GM08714 (cell line): Measurements from ENCODE around the gene TMC7.

Experiments used
- H3K4me3 ChIP-seq: fragments of 200-500 bp; sonication (Bioruptor generic); 2 replicates; pipeline ENCODE4 v1.5.1; 2014; ENCODE audit warnings: mild to moderate bottlenecking, low read length, inconsistent platforms
- ZNF274 ChIP-seq: IDR thresholded peaks from 2 replicates; pipeline ENCODE4 v1.6.1; 2012; ENCODE audit warnings: mild to moderate bottlenecking, low read depth, low read length

The TMC7 gene

GRCh38 chr16:18999045-18999393 is 15.3 kb downstream of the TMC7 start:
- H3K4me3 ChIP-seq = no peak overlapping the region
- TF ChIP-seq ZNF274 = no peak

GRCh38 chr16:19001788-19002187 is 18.1 kb downstream of the TMC7 start:
- H3K4me3 ChIP-seq = no peak overlapping the region
- TF ChIP-seq ZNF274 = no peak

GRCh38 chr16:19003935-19004334 is 20.2 kb downstream of the TMC7 start:
- H3K4me3 ChIP-seq = no peak overlapping the region
- no peak for TF ChIP-seq ZNF274

GRCh38 chr16:19005561-19006445 is 22.1 kb downstream of the TMC7 start:
- no peak overlapping the region for H3K4me3 ChIP-seq
- no peak for TF ChIP-seq ZNF274

- no peak overlapping the region for H3K4me3 ChIP-seq
- no peak for TF ChIP-seq ZNF274
Measured at GRCh38 chr16:19006446-19007315, 22.9 kb downstream of the TMC7 start.

GRCh38 chr16:19008245-19009169 is 24.8 kb downstream of the TMC7 start:
- no peak for TF ChIP-seq ZNF274
- H3K4me3 ChIP-seq = no peak overlapping the region

GRCh38 chr16:19011169-19011731 is 27.5 kb downstream of the TMC7 start:
- no peak for TF ChIP-seq ZNF274
- H3K4me3 ChIP-seq = no peak overlapping the region

GRCh38 chr16:19014461-19014860 is 30.7 kb downstream of the TMC7 start:
- TF ChIP-seq ZNF274 = no peak
- H3K4me3 ChIP-seq = no peak overlapping the region

- TF ChIP-seq ZNF274 = no peak
- H3K4me3 ChIP-seq = no peak overlapping the region
Measured at GRCh38 chr16:19017179-19017578, 33.4 kb downstream of the TMC7 start.

- TF ChIP-seq ZNF274 = no peak
- H3K4me3 ChIP-seq = no peak overlapping the region
Measured at GRCh38 chr16:19020689-19021088, 37.0 kb downstream of the TMC7 start.

- no peak for TF ChIP-seq ZNF274
Measured at GRCh38 chr16:19021747-19022146, 38.0 kb downstream of the TMC7 start.

GRCh38 chr16:19027416-19027815 is 43.7 kb downstream of the TMC7 start:
- no peak for TF ChIP-seq ZNF274
- no peak overlapping the region for H3K4me3 ChIP-seq

More at GRCh38 chr16:19021747-19022146, 38.0 kb downstream of the TMC7 start:
- no peak overlapping the region for H3K4me3 ChIP-seq

- TF ChIP-seq ZNF274 = no peak
- H3K4me3 ChIP-seq = no peak overlapping the region
Measured at GRCh38 chr16:19029980-19030379, 46.2 kb downstream of the TMC7 start.

GRCh38 chr16:19031738-19032137 is 48.0 kb downstream of the TMC7 start:
- no peak for TF ChIP-seq ZNF274
- no peak overlapping the region for H3K4me3 ChIP-seq

GRCh38 chr16:19033761-19034160 is 50.0 kb downstream of the TMC7 start:
- no peak overlapping the region for H3K4me3 ChIP-seq
- no peak for TF ChIP-seq ZNF274
